SK-N-MC (cell line): Measurements from ENCODE around the gene CCDC54.

Experiments
- EZH2 ChIP-seq: fragments of 200-600 bp; sonication (generic); IDR thresholded peaks from one replicate; pipeline ENCODE4 v1.6.1; 2017; ENCODE audit warnings: antibody characterized with exemption
- POLR2AphosphoS5 ChIP-seq: IDR thresholded peaks from 2 replicates; pipeline ENCODE4 v1.6.1; 2012; ENCODE audit warnings: mild to moderate bottlenecking, low read depth, low read length, borderline replicate concordance

- TF ChIP-seq EZH2 (no peak), POLR2AphosphoS5 (no peak)
Measured at GRCh38 chr3:107425033-107425432, 47.8 kb downstream of the CCDC54 start.
